BJ (cell line): ENCODE measurements around the gene XRRA1. TPM values are rescaled to one million over a fixed set of nuclear protein-coding genes. Genes with fewer than 3 reads are reported as not detected.
A peak's percentile ranks its signal among the peaks of the same experiment; 100 is the strongest.
"Not testable (repeated sequence)": the region's sequence is repeated elsewhere in the genome, so short reads cannot be mapped to it uniquely, and the experiment has no call there.

Source experiments
- CTCF ChIA-PET: fragments of 350-600 bp; formaldehyde crosslinking; extraction: SDS; loops from one replicate; lab custom pipeline; 2021; ENCODE audit warnings: antibody characterized with exemption, inconsistent platforms; lab: Yijun Ruan, JAX
- POLR2A ChIA-PET: fragments of 300-600 bp; sonication (Branson Sonifier 250); formaldehyde crosslinking; extraction: SDS; loops from one replicate; lab custom pipeline; 2021; ENCODE audit warnings: antibody characterized with exemption; lab: Charles Lee
- DNase-seq: peaks from one replicate; pipeline ENCODE4 v3.0.0-alpha.2; 2011; ENCODE audit warnings: low read depth
- H3K27me3 ChIP-seq: 2 replicates; pipeline ENCODE4 v1.6.0; 2011; ENCODE audit warnings: low read length; ENCODE audit not compliant: control insufficient read depth, insufficient read depth
- H3K36me3 ChIP-seq: 2 replicates; pipeline ENCODE4 v1.5.1; 2011; ENCODE audit warnings: low read length; ENCODE audit not compliant: control insufficient read depth, insufficient read depth
- H3K4me3 ChIP-seq: 2 replicates; pipeline ENCODE4 v1.5.1; 2011; ENCODE audit warnings: low read depth, mild to moderate bottlenecking, control low read depth, low read length
- polyA minus RNA-seq: library from RNA; depleted of rRNA, polyadenylated mRNA; stranded (reverse); fragments of >200 nt; gene quantifications from 2 replicates; pipeline ENCODE4 v1.2.3, GENCODE V29; 2011; rRNA and poly(A)+ RNA removed
- polyA plus RNA-seq: library from polyadenylated mRNA; depleted of rRNA; stranded (reverse); fragments of >200 nt; gene quantifications from 2 replicates; pipeline ENCODE4 v1.2.3, GENCODE V29; 2011; rRNA removed
- TF ChIP-seq, protein P1 (sequence below): IDR thresholded peaks from 2 replicates; pipeline ENCODE4 v1.5.1; 2011; ENCODE audit warnings: low read depth, mild to moderate bottlenecking, control low read depth, inconsistent platforms, low read length, moderate library complexity; ENCODE audit not compliant: insufficient read depth

The XRRA1 gene, protein sequence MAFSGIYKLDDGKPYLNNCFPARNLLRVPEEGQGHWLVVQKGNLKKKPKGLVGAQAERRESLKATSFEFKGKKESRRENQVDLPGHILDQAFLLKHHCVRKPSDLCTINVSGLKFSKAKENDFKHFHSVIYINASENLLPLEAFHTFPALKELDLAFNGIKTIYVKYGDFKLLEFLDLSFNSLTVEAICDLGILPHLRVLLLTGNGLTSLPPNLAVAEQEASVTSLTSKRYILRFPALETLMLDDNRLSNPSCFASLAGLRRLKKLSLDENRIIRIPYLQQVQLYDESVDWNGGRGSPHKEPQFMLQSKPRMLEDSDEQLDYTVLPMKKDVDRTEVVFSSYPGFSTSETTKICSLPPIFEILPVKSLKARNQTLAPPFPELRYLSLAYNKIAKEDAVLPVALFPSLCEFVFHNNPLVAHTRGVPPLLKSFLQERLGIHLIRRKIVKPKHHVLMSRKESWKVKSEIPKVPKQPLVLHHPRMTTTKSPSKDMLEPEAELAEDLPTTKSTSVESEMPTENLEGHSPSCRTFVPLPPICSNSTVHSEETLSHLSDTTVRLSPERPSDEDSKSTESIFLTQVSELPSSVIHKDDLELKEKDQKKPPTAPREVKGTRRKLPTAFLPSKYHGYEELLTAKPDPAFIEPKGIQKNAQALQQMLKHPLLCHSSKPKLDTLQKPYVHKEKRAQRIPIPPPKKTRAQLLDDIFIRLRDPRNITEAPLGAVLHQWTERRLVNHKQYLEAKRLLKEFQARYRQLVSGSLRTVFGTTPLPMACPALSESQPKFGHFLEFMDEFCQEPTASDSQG
- polyA plus RNA-seq (6.4 and 6.8 TPM in 2 replicates), polyA minus RNA-seq (7.7 and 19.0 TPM in 2 replicates)

DNA sequence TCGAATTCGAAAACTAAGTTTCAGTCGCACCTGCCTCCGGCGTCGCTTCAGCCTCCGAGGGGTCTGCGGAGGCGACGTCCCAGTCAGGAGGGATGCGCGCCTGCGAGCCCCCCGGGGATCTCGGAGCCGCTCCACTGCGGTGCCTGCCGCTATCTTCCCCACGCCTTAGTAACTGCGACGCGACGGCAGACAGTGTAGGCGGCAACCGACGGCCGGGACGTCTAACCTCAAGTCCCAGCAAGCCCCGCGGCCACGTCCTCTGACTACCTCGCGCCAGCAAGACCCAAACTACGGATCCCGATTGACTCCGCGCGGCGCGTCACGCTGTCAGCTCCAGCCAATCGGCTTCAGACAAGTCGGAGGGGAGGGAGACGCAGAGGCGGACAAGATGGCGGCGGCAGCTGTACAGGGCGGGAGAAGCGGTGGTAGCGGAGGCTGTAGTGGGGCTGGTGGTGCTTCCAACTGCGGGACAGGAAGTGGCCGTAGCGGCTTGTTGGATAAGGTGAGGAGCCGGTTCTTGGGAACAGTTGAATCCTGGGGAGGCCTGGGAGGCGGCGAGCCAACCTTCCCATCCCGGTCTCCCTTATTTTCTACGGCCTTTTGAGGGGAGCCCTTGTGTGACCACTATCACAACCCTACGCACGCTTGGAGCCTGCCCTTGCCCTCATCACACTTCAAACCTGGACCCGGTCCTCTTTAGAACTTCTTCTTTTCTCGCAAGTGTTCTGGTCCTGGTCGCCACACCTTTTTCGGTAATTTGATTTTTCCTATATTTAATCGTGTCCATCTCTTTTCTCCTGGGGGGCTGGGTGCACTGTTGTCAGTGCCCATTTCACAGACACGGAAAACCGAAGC, at the start of gene XRRA1, which contains the start of gene SPCS2:
Gene XRRA1, minus strand, starts transcription at position 194 of the 855 bp plus-strand sequence. CDS start 8,213 bp downstream, outside the sequence.
Gene SPCS2, plus strand, starts transcription at position 369 of the 855 bp plus-strand sequence. Its CDS starts 20 bp downstream, at position 389.
- ChIA-PET CTCF (interaction anchor here (0.5 to 1.9 kb wide), 5 partner anchors 9 to 300 kb away, joined by 3 to 5 read pairs (median 3); no protein-coding TSS in a partner anchor), POLR2A (no interaction called here)
- H3K4me3 ChIP-seq, result peak within 1 kb of the TSS; percentile 60
- DNase-seq, result peak; percentile 92
- TF ChIP-seq, protein P1, sequence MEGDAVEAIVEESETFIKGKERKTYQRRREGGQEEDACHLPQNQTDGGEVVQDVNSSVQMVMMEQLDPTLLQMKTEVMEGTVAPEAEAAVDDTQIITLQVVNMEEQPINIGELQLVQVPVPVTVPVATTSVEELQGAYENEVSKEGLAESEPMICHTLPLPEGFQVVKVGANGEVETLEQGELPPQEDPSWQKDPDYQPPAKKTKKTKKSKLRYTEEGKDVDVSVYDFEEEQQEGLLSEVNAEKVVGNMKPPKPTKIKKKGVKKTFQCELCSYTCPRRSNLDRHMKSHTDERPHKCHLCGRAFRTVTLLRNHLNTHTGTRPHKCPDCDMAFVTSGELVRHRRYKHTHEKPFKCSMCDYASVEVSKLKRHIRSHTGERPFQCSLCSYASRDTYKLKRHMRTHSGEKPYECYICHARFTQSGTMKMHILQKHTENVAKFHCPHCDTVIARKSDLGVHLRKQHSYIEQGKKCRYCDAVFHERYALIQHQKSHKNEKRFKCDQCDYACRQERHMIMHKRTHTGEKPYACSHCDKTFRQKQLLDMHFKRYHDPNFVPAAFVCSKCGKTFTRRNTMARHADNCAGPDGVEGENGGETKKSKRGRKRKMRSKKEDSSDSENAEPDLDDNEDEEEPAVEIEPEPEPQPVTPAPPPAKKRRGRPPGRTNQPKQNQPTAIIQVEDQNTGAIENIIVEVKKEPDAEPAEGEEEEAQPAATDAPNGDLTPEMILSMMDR, result no peak
- 0 out of 2 replicates have a peak, but pooled peaks cover 1% of the 10 kb centered on the region for H3K36me3 ChIP-seq
- H3K27me3 ChIP-seq, result no peaks in the 10 kb centered on the region

DNA sequence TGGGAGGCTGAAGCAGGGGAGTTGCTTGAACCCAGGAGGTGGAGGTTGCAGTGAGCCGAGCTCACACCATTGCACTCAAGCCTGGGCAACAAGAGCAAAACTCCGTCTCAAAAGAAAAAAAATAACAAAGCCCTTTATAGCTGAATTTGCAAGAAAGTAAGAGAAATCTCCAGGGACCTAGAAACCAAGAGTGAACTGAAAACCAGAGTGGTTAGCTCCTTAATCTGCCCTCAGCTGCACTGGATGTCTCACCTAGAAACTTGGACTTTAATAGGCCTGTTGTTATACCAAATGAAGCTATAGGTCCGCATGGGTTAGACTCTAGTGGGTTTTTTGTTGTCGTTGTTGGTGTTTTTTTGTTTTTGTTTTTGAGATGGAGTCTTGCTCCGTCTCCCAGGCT, 44.0 kb upstream of the XRRA1 start:
- Histone ChIP-seq H3K36me3 (peaks cover 3% of the 10 kb centered on the region), H3K4me3 (no peak overlapping the region), H3K27me3 (no peaks in the 10 kb centered on the region)
- DNase-seq, result no peak
- TF ChIP-seq, protein P1, result no peak
- CTCF ChIA-PET, result no interaction called here
- POLR2A ChIA-PET, result interaction anchor here (0.5 kb wide), 1 partner anchor 623 kb away, joined by 6 read pairs; no protein-coding TSS in a partner anchor

DNA sequence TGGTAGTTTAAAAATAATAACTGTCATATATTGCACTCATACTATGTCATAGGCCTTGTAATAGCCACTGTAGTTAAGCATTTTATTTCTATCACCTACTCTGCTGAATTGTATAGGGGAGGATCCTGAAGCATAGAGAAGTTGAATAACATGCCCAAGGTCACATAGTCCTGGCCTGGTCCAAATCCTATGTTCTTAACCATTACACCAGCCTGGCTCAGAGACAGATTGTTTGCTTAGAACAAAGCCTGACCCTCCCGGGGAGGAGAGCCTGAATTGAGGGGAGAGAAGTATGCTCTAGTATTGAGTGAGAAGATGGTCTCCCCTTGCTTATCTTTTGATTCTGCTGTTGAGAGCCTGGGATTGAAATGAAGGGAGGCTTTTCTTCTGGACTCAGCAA, 42.0 kb upstream of the XRRA1 start:
- no peaks in the 10 kb centered on the region for H3K27me3 ChIP-seq
- ChIA-PET POLR2A (no interaction called here), CTCF (no interaction called here)
- DNase-seq, result no peak
- H3K4me3 ChIP-seq, result no peak overlapping the region
- peaks cover 3% of the 10 kb centered on the region for H3K36me3 ChIP-seq
- TF ChIP-seq, protein P1, result no peak

DNA sequence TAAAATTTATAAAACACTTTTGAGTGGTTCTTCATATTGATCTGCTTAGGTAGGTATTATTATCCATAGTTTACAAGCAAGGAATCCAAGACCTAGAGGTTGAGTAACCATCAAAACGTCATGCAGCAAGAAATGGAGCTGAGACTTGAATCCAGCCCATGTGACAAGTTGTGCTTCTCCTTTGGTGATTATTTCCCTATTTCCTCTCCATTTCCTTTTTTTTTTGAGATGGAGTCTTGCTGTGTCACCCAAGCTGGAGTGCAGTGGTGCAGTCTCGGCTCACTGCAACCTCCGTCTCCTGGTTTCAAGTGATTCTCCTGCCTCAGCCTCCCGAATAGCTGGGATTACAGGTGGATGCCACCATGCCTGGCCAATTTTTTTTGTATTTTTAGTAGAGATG, 41.3 kb upstream of the XRRA1 start:
- DNase-seq, H3K4me3 ChIP-seq, H3K27me3 ChIP-seq, POLR2A ChIA-PET, H3K36me3 ChIP-seq: not testable (repeated sequence)
- CTCF ChIA-PET, result interaction anchor here (1.0 to 1.1 kb wide), 3 partner anchors 8 to 252 kb away, joined by 3 read pairs; no protein-coding TSS in a partner anchor

DNA sequence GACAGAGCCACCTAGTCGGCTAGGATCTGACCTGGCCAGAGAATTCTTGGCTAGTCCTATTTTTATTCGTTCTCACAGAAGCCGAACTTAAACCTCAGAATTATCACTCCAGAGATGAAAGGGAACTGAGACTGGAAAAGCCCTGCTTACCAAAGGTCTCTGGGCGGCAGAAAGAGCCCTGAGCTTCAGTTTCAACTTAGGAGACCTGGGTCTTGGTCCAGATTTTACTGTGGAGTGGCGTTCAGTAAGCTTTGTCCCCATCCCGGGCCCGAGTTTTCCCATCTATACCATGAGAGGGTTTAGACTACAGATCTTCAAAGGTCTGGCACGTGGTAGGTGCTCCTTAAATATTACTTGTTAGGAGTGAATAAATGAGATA, 40.4 kb upstream of the XRRA1 start:
- Histone ChIP-seq H3K27me3 (no peaks in the 10 kb centered on the region), H3K36me3 (no peaks in the 10 kb centered on the region), H3K4me3 (peak overlapping the region; percentile 67)
- DNase-seq, result no peak
- CTCF ChIA-PET, result interaction anchor here (1.0 to 1.9 kb wide), 4 partner anchors 9 to 253 kb away, joined by 3 to 6 read pairs (median 4); no protein-coding TSS in a partner anchor
- TF ChIP-seq, protein P1, result no peak
- POLR2A ChIA-PET, result no interaction called here
